ELF-1 (cell line): ENCODE results near the gene PLCH1.
"Not testable (repeated sequence)": the region's sequence is repeated elsewhere in the genome, so short reads cannot be mapped to it uniquely, and the experiment has no call there.

Experiments used
- DNase-seq: peaks from one replicate; pipeline ENCODE4 v3.0.0-alpha.2; 2016; ENCODE audit warnings: low read depth, low spot score

Gene PLCH1

DNA sequence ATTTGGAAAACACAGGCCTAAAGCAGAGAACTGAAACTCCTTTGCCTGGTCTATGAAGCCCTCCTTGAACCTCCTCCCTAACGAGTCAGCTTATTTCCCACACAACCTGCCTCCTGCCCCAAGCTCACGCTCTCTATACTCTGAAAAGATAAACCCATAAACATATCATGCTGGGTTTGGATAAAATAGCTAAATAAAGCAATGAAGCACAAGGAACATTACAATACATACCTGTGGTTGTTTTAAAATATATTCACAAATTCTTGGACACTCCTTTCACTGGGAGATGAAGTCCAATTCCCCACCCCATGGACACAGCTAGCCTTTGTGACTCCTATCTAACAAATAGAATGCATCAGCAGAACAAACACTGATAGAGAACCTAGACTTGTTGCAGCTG, 98.2 kb downstream of the PLCH1 start:
- no peak for DNase-seq

DNA sequence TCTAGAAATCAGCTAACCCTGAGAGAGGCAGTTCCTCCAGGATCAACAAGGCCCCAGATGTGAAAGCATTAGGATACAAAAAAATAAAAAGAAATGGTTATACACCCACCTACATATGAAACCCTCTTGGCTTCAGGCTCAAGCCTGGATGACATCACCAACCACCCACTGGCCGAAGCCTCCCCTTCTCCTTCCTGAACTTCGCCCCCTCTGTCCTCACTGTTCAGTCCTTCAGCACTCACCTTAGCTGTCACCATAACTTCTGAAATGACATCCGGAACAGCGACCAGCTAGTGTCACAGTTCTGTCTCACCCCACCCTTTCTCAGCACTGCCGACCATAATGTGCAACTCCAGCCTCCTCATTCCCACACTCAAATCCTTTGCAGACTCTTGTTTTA, 98.7 kb downstream of the PLCH1 start:
- no peak for DNase-seq

DNA sequence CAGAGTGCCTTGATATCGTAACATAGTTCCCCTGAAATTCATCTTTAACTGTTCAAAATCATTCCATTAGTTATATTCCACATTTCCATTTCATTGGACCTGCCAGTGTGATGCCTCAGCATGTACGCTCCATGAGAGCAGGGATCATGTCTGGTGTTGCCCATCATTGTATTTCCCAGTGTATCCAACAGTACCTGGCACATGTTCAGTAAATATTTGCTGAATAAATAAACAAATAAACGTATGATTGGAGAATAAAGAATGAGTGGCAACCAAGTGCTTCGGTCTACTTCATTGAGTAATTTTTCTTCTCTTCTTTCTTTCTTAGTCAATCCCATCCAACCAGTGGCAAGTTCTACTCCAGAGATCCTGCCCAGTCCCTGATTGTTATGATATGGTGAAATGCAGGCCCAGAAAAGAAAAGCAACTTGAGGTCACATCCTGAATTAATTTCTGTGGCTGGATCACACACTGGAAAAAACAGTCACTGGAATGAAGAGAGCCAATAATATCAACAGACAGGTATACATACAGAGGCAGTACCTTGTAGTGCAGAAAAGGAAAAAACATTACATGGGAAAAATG, 101.2 kb downstream of the PLCH1 start:
- DNase-seq = no peak

DNA sequence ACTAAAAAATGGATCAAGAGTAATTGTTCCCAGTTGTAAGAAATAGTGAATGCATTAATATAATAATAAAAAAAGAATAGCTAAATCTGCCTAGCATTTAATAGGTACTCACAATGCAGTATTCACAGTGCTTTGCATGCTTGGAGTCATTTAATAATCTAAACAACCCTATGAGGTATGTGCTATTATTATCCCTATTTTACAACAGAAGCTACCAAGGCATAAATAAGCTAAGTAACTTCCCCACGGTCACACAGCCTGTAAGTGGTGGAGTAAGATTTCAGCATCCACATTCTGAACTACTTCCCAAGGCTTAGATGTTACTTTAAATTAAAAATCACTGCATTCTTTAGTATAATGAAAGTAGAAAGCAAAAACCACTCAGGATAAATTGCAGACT, 102.9 kb downstream of the PLCH1 start:
- DNase-seq = no peak

DNA sequence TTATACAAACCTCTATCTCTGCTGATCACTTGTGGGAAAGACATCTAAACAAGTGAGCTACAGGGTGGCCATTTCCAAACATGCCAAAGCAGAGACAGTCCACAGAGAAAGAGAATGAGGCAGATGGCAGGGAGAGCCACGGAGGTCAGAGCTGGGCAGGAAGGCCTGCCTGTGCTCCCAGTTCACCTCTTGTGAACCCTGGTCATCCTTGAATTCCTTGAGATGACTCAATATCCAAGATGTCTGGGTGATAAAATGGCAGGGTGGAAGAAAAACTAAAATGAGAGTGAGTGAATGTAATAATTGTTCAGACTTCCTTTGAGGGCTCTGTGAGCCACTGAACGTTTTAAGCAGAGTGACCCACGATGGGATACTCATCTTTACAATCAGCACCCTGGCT, 104.8 kb downstream of the PLCH1 start:
- no peak for DNase-seq

DNA sequence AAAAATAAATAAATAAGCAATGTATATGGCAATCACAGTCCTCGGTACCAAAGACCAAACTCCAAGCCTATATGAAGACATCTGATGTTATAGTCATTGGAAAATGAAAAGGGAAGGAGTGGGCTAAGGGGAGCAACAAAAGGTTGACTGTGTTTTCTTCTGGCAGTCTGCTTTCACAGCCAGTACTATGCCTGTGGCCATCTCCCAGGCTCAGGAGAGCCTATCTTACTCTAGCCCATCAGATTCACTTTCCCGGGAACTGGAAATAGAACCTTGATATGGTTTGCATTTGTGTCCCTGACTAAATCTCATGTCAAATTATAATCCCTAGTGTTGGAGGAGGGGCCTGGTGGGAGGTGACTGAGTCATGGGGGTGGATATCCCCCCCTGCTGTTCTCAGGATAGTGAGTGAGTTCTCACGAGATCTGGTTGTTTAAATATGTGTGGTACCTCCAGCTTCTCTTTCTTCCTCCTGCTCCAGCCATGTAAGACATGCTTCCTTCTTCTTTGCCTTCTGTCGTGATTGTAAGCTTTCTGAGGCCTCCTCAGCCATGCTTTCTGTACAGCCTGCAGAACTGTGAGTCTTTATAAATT, 105.3 kb downstream of the PLCH1 start:
- DNase-seq = no peak

DNA sequence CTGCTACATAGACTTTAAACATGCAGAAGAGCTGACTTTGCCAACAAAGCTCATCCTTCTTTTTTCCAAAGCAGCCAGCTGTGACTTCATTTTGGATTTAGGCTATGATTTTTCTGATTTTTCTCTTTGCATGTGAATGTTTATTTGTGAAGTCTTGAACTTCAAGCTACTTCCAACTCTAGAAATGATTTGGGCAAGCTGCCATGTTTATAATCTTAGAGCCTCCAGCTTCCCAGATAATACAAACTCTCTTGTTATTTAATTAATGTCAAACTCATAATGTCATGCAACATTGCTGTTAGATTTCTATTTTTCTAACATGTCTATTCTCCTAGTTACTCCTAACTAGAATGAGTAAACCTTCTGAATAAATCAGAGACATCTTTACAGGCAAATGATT, 106.4 kb downstream of the PLCH1 start:
- not testable (repeated sequence) for DNase-seq

DNA sequence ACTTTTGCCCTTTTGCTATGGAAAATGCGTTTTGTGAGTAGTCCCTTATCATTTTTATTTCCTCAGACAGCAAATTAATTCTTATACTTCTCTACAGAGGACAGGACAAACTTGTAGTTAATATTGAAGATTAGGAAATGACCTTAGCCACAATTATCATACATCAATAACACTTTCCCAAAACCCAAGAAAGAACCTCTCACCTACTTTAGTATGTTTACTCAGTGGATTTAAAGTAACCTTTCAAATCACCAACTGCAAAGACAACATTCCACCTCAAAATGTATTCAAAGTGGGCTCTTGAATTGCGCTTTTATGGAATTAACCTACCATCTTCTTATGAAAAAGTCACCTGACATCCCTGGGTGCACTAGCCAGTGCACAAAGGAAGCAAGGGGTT, 107.3 kb downstream of the PLCH1 start:
- no peak for DNase-seq

DNA sequence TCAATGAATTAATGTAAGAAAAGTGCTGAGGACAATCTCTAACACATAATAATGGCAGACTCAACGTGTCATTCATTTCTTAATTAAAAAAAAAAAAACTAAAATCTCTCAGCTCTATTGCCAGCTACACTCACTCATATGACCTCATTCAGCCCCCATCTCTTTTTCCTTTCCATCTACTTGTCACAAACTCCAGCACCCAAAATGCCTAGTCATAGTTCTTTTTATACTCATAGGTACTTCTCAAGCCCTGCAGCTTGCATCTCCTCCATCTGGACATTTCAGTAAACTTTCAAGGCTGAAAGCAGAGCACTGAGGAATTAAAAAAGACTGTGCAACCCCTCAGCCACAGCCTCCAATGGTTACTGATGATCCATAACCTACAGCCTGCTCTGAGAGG, 109.8 kb downstream of the PLCH1 start:
- DNase-seq = no peak

DNA sequence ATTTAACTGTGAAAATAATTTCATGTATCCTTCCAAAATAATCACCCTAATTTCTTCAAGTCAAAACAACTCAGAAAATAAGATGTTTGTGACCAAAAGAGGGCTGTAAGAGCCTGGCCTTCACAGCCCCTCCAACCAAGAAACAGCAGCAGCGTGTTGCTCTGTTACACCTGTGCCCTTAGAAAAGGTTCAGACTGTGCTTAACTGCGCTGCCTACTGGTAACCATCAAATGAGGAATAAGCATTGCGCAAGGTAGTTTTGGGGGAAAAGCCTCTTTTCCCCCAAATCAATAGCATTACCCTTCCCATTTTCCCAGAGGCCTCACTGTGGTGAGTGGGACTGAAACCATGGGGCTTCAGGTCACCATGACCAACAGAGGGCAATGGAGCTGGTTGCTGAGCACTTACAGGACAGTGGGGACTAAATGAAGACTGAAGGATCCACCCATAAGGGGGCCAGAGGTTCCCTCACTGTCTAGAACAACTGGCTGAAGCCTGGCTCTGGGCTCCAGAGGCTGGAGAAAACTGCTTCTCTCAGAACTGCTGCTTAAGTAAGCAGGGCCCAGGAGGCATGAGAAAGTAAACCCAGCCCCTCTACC, 110.7 kb downstream of the PLCH1 start:
- no peak for DNase-seq

DNA sequence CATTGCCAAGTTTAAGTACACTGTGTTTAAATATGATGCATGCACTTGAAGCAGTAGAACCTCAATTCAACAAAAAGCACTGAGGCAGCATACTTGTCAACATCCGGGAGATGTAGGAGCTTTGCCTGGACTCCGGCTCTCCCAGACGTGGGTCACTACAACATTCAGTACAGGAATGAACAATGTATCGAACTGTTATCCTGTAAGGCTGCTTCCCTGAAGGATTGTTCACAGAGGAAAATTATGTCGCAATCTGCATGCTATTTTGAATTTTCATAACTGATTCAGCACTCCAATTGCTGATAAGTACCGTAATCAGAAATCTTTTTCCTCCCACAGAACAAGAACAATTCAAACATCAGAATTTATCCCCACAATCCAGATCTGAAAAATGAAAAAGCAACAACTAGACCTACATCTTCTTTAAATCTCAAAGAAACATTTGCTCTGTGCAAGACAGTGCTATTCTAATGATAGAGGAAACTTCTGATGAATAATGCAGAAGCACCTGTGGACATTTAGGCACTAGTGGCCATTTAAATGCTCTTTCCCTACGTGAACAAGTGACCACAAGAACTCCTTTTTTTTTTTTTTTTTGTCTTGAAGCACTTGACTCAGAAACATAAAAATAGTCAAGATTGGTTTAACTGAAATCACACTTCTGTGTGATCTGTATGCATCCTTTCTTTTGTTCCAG, 113.4 kb downstream of the PLCH1 start:
- no peak for DNase-seq

DNA sequence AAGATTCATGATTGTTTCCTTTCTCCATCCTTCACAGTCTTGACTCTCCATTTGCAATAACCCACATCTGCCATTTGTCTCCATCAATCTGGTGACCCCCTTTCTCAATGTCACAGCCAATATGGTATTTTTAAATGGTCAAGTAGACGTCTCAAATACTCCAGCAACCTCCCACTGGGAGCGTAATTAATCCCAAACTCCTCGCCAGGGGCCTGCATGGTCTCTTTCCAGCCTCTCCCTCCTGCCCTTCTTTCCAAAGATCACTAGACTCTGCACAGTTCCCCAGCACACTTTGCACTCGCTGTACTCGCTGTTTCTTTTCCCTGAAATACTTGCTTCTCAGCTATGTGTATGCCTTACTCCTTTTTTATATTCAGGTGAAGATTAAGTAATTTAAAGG, 115.3 kb downstream of the PLCH1 start:
- peak; percentile 26 for DNase-seq

DNA sequence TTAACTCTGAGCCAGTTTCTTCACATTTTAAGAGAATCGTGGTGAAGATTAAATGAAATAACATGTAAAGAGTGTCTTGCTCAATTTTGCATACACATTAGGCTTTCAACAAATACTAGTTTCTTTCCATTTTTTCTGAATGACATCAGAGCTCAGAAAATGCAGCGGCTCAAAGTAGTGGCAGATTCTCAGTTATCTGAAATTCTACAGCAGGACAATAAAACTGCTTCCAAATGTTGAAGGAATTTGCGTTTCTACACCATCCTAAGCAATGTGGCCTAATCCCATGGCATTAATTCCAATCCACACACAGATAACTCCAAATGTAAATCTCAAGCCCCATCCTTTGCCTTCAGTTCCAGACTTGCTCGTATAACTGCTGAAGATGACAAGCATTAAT, 115.8 kb downstream of the PLCH1 start:
- DNase-seq = no peak

DNA sequence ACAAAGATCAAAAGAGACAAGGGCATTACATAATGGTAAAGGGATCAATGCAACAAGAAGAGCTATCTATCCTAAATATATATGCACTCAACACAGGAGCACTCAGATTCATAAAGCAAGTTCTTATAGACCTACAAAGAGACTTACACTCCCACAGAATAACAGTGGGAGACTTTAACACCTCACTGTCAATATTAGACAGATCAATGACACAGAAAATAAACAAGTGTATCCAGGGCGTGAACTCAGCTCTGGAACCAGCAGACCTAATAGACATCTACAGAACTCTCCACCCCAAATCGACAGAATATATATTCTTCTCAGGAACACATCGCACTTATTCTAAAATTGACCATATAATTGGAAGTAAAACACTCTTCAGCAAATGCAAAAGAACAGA, 122.2 kb downstream of the PLCH1 start:
- not testable (repeated sequence) for DNase-seq

DNA sequence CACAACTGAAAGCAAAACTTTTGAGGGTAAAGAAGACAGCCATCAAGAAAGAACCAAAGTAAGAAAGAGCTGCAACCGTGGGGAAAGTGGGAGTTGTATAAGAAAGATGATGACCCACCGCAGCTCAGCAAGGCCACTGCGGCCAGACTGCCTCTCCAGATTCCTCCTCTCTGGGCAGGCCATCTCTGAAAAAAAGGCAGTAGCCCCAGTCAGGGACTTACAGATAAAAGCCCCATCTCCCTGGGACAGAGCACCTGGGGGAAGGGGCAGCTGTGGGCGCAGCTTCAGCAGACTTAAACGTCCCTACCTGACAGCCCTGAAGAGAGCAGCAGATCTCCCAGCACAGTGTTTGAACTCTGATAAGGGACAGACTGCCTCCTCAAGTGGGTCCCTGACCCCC, 124.3 kb downstream of the PLCH1 start:
- peak; percentile 54 for DNase-seq

DNA sequence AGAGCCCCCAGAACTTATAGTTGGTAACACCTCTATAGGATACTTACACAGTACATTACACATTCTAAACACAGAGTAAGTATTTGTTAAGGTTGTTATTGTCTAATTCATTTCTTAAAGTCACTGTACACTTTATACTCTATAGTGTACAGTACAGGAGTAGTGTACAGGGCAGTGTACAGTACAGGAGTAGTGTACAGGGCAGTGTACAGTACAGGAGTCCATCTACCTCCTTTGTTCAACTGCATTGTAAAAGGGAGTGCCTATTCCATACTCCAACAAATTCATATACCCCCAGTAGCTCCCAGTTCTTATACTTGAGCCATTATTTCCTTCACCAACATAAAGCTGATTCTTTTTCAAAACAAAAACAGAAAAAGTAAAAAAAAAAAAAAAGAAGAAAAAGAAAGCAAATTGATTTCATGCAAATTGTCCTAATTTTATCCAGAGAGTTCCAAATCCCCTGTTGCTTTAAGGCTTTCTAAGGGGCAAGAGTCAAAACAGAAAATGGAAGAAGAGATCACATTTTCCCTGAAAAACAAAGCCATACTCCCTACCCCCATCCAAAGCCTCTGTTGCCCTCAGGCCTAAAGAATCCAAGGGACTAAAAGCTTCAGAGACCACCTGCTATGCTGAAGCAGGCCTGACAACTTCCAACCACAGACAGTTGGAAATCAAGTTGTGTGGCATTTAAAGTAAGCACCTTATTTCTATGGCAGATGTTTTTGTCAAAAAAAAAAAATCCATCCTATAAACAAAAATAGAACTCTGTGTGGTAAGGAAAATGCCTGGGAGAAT, 125.6 kb downstream of the PLCH1 start:
- peak; percentile 89 for DNase-seq

DNA sequence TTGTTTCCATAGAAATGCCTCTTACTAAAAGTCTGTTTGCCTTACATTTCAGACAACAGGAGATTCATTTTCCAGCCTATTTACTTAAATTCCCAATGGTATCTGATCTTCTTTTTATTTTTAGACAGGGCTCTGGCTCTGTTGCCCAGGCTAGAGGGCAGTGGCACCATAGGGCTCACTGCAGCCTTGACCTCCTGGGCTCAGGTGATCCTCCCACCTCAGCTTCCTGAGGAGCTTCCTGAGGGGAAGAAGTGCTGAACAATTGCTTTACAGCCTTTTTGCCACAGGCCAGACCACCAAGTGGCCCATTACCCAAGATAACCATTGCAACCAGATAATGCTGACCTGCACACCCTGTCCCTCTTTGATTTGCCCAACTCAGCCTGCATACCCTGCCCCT, 126.3 kb downstream of the PLCH1 start:
- DNase-seq = peak; percentile 64

DNA sequence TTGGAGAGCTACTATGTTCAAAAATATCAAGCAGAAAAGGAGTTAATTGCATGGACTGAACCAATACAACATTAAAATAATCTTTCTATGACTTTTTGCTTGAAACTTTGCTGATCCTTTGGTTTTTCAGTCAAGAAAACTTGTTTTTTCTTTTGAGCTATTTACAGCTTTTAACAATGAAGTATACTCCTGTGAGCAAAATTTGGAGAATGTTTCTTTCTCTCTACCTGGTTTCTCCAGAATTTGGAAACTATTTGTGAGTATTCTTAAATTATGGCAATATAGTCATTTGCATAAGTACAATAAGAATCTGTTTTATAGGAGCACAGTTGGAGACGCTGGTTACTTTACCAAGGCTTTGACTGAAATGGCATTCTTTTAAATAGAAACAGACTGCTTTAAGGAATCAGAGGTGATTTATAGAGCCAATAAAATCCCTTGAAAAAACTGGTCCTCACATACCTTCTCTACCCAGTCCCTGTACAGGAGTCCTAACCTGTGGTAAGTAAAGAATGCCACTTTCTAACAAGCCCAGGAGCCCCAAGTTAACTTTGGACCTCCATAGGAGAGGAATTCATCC, 127.4 kb downstream of the PLCH1 start:
- no peak for DNase-seq

DNA sequence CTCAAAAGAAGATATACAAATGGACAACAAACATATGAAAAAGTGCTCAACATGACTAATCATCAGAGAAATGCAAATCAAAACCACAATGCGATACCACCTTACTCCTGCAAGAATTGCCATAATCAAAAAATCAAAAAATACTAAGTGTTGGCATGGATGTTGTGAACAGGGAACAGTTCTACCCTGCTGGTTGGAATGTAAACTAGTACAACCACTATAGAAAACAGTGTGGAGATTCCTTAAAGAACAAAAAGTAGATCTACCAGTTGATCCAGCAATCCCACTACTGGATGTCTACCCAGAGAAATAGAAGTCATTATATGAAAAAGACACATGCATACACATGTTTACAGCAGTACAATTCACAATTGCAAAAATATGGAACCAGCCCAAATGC, 129.7 kb downstream of the PLCH1 start:
- DNase-seq = not testable (repeated sequence)

DNA sequence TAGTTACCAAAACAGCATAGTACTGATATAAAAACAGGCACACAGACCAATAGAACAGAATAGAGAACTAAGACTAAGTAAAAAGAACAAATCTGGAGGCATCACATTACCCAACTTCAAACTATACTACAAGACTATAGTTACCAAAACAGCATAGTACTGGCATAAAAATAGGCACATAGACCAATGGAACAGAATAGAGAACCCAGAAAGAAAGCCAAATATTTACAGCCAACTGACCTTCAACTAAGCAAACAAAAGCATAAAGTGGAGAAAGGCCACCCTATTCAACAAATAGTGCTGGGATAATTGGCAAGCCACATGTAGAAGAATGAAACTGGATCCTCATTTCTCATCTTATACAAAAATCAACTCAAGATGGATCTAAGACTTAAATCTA, 130.5 kb downstream of the PLCH1 start:
- not testable (repeated sequence) for DNase-seq

DNA sequence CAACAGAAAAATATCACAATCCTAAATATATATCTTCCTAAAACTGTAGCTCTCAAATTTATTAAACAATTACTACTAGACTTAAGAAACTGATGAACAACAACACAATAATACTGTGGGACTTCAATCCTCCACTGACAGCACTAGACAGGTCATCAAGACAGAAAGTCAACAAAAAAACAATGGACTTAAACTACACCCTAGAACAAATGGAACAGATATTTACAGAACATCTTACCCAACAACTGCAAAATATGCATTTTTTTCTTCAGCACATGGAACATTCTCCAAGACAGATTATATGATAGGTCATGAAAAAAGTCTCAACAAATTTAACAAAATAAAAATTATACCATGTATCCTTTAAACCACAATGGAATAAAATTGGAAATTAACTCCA, 133.4 kb downstream of the PLCH1 start:
- no peak for DNase-seq

DNA sequence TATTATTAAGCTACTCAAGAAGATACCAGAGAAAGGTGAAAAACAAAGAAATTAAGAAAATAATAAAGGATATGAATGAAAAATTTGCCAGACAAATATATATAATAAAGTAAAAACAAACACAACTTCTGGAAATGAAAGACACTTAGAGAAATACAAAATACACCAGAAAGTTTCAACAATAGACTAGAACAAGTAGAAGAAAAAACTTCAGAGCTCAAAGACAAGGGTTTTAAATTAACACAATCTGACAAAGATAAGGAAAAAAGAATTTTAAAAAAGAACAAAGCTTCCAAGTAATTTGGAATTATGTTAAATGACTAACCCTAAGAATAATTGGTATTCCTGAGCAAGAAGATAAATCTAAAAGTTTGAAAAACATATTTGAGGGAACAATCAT, 135.3 kb downstream of the PLCH1 start:
- no peak for DNase-seq
